MM.1S (cell line): ENCODE measurements around the gene IGF2BP3.
"Not testable (repeated sequence)": the region's sequence is repeated elsewhere in the genome, so short reads cannot be mapped to it uniquely, and the experiment has no call there.

Experiments used
- DNase-seq: peaks from one replicate; pipeline ENCODE4 v3.0.0-alpha.2; 2015
- H2AFZ ChIP-seq: fragments of 300-600 bp; sonication (generic); 2 replicates; pipeline ENCODE4 v1.6.0; 2016; ENCODE audit warnings: antibody characterized with exemption, low read length
- H3F3A ChIP-seq: fragments of 300-600 bp; sonication (generic); 2 replicates; pipeline ENCODE4 v1.6.1; 2016; ENCODE audit warnings: mild to moderate bottlenecking, antibody characterized with exemption, low read length, moderate library complexity, mixed read lengths; ENCODE audit not compliant: insufficient read depth
- H3K27ac ChIP-seq: fragments of 300-600 bp; sonication (generic); 2 replicates; pipeline ENCODE4 v1.5.1; 2016; ENCODE audit warnings: mild to moderate bottlenecking, low read length
- H3K27me3 ChIP-seq: fragments of 300-600 bp; sonication (generic); replicated peaks from 2 replicates; pipeline ENCODE4 v1.6.0; 2016; ENCODE audit warnings: low read length; ENCODE audit not compliant: insufficient read depth
- H3K36me3 ChIP-seq: fragments of 300-600 bp; sonication (generic); replicated peaks from 2 replicates; pipeline ENCODE4 v1.6.1; 2016; ENCODE audit warnings: mild to moderate bottlenecking, low read length, mixed read lengths; ENCODE audit not compliant: insufficient read depth
- H3K4me1 ChIP-seq: fragments of 300-600 bp; sonication (generic); 2 replicates; pipeline ENCODE4 v1.6.1; 2016; ENCODE audit warnings: low read length, mixed read lengths
- H3K4me2 ChIP-seq: fragments of 300-600 bp; sonication (generic); 2 replicates; pipeline ENCODE4 v1.6.0; 2016; ENCODE audit warnings: low read depth, low read length
- H3K4me3 ChIP-seq: fragments of 300-600 bp; sonication (generic); 2 replicates; pipeline ENCODE4 v1.5.1; 2016; ENCODE audit warnings: low read length, mixed read lengths
- H3K79me2 ChIP-seq: fragments of 300-600 bp; sonication (generic); 2 replicates; pipeline ENCODE4 v1.6.1; 2016; ENCODE audit warnings: mixed run types, low read length, mixed read lengths
- H3K9ac ChIP-seq: fragments of 300-600 bp; sonication (generic); 2 replicates; pipeline ENCODE4 v1.6.1; 2016; ENCODE audit warnings: low read length, mixed read lengths
- H3K9me2 ChIP-seq: fragments of 300-600 bp; sonication (generic); replicated peaks from 2 replicates; pipeline ENCODE4 v1.6.1; 2016; ENCODE audit warnings: mild to moderate bottlenecking, low read length, mixed read lengths; ENCODE audit not compliant: insufficient read depth
- H3K9me3 ChIP-seq: fragments of 300-600 bp; sonication (generic); replicated peaks from 2 replicates; pipeline ENCODE4 v1.6.1; 2016; ENCODE audit warnings: mild to moderate bottlenecking, low read length, mixed read lengths; ENCODE audit not compliant: insufficient read depth
- H4K20me1 ChIP-seq: fragments of 300-600 bp; sonication (generic); 2 replicates; pipeline ENCODE4 v1.6.1; 2016; ENCODE audit warnings: mild to moderate bottlenecking, low read length, moderate library complexity, mixed read lengths; ENCODE audit not compliant: insufficient read depth
- EZH2 ChIP-seq: fragments of 300-600 bp; sonication (generic); optimal IDR thresholded peaks from 2 replicates; pipeline ENCODE3; 2017; ENCODE audit warnings: low read depth, mild to moderate bottlenecking, antibody characterized with exemption, low read length, mixed read lengths
- EZH2phosphoT487 ChIP-seq: fragments of 300-600 bp; sonication (generic); IDR thresholded peaks from 2 replicates; pipeline ENCODE4 v1.6.1; 2018; ENCODE audit warnings: antibody characterized with exemption, low read length
- TF ChIP-seq, protein P1 (sequence below): fragments of 300-600 bp; sonication (generic); IDR thresholded peaks from 2 replicates; pipeline ENCODE4 v1.5.1; 2016; ENCODE audit warnings: antibody characterized with exemption, low read length, mixed read lengths

IGF2BP3 gene

DNA sequence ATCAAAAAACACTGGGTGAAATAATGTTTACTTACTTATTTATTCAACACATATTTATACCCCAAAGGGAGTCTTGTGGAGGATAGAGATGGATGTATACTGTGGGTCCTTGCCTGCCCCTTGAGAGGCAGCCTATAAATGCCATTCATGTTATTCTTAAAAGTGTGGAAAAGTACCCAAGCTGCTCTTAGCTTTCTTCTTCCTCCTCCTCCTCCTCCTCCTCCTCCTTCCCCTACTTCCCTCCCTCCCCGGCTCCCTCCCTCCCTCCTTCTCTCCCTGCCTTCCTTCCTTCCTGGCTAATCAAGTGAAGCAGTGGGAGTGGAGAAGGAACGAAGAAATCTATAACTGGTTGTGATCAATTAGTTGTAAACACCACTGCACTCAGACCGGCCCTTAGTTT lies 21.2 kb upstream of the IGF2BP3 start:
- Histone ChIP-seq H3K4me3 (no peak overlapping the region), H3F3A (no peaks in the 10 kb centered on the region), H3K9ac (no peak overlapping the region), H3K4me1 (no peaks in the 10 kb centered on the region), H3K36me3 (no peaks in the 10 kb centered on the region), H3K79me2 (no peaks in the 10 kb centered on the region), H3K4me2 (no peak overlapping the region), H3K9me3 (no peaks in the 10 kb centered on the region), H3K27me3 (no peaks in the 10 kb centered on the region), H3K27ac (no peak overlapping the region), H4K20me1 (no peaks in the 10 kb centered on the region), H3K9me2 (no peaks in the 10 kb centered on the region), H2AFZ (no peak overlapping the region)
- TF ChIP-seq EZH2: no peak
- TF ChIP-seq EZH2phosphoT487: no peak
- TF ChIP-seq, protein P1, sequence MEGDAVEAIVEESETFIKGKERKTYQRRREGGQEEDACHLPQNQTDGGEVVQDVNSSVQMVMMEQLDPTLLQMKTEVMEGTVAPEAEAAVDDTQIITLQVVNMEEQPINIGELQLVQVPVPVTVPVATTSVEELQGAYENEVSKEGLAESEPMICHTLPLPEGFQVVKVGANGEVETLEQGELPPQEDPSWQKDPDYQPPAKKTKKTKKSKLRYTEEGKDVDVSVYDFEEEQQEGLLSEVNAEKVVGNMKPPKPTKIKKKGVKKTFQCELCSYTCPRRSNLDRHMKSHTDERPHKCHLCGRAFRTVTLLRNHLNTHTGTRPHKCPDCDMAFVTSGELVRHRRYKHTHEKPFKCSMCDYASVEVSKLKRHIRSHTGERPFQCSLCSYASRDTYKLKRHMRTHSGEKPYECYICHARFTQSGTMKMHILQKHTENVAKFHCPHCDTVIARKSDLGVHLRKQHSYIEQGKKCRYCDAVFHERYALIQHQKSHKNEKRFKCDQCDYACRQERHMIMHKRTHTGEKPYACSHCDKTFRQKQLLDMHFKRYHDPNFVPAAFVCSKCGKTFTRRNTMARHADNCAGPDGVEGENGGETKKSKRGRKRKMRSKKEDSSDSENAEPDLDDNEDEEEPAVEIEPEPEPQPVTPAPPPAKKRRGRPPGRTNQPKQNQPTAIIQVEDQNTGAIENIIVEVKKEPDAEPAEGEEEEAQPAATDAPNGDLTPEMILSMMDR: no peak
- no peak for DNase-seq

DNA sequence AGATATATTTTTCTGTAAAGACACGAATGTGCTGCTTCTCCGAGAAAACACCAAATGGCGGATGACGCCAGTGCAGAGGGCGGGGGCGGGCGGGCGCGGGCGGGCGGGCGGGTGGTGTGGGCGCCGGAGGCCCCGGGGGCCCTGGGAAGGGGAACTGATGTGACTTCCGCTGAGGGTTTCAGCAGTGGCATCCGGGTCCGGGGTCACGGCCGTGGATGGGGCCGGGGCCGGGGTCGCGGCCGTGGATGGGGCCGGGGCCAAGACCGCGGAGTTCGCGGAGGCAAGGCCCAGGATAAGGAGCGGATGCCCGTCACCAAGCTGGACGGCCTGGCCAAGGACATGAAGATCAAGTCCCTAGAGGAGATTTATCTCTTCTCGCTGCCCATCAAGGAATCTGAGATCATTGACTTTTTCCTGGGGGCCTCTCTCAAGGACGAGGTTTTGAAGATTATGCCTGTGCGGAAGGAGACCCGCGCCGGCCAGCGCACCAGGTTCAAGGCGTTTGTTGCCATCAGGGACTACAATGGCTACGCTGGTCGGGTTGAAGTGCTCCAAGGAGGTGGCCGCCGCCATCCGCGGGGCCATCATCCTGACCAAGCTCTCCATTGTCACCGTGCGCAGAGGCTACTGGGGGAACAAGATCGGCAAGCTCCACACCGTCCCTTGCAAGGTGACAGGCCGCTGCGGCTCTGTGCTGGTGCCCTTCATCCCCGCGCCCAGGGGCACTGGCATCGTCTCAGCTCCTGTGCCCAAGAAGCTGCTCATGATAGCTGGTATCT lies 20.3 kb upstream of the IGF2BP3 start:
- Histone ChIP-seq H3K4me3 (peak overlapping the region; percentile 22; the same call in 1 of the 2 replicates), H3K4me1 (no peaks in the 10 kb centered on the region), H4K20me1 (no peaks in the 10 kb centered on the region), H3K79me2 (no peaks in the 10 kb centered on the region), H3F3A (no peaks in the 10 kb centered on the region), H3K9me2 (no peaks in the 10 kb centered on the region), H3K36me3 (no peaks in the 10 kb centered on the region), H3K9ac (no peak overlapping the region), H3K27ac (no peak overlapping the region), H3K4me2 (no peak overlapping the region), H3K27me3 (no peaks in the 10 kb centered on the region), H3K9me3 (no peaks in the 10 kb centered on the region), H2AFZ (no peak overlapping the region)
- no peak for DNase-seq
- TF ChIP-seq EZH2phosphoT487 (no peak), EZH2 (no peak)
- TF ChIP-seq, protein P1: no peak

DNA sequence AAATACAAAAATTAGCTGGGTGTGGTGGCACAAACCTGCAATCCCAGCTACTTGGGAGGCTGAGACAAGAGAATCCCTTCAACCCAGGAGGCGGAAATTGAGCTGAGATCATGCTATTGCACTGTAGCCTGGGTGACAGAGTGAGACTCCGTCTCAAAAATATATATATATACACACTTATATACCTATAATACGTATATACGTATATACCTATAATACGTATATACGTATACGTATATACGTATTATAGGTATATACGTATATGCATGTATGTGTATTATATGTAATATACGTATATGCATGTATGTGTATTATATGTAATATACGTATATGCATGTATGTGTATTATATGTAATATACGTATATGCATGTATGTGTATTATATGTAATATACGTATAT lies 18.4 kb upstream of the IGF2BP3 start:
- H3K4me3 ChIP-seq, H3K36me3 ChIP-seq, H3K27ac ChIP-seq, H2AFZ ChIP-seq, H3F3A ChIP-seq, H4K20me1 ChIP-seq, H3K27me3 ChIP-seq, H3K9ac ChIP-seq, DNase-seq, H3K9me3 ChIP-seq, H3K4me1 ChIP-seq, H3K79me2 ChIP-seq, H3K9me2 ChIP-seq, H3K4me2 ChIP-seq: not testable (repeated sequence)

GRCh38 chr7:23487670-23488069 lies 17.4 kb upstream of the IGF2BP3 start:
- DNase-seq: no peak

More at GRCh38 chr7:23487670-23488069, 17.4 kb upstream of the IGF2BP3 start:
- H3K27me3 ChIP-seq: no peaks in the 10 kb centered on the region; the same call in 1 of the 2 replicates
- H3K27ac ChIP-seq: no peak overlapping the region
- H3K4me1 ChIP-seq: no peaks in the 10 kb centered on the region
- H3K36me3 ChIP-seq: no peaks in the 10 kb centered on the region
- H3K9me3 ChIP-seq: no peaks in the 10 kb centered on the region
- no peak overlapping the region for H3K4me2 ChIP-seq
- H2AFZ ChIP-seq: no peak overlapping the region
- no peaks in the 10 kb centered on the region for H3F3A ChIP-seq
- no peaks in the 10 kb centered on the region for H3K9me2 ChIP-seq
- no peaks in the 10 kb centered on the region for H3K79me2 ChIP-seq
- no peak overlapping the region for H3K9ac ChIP-seq
- H4K20me1 ChIP-seq: no peaks in the 10 kb centered on the region
- no peak for TF ChIP-seq EZH2
- TF ChIP-seq, protein P1: no peak
- no peak for TF ChIP-seq EZH2phosphoT487
- no peak overlapping the region for H3K4me3 ChIP-seq
